IMR-90 (cell line): Measurements from ENCODE around the gene STING1.

Source experiments
- CEBPB ChIP-seq: IDR thresholded peaks from 2 replicates; pipeline ENCODE4 v1.6.1; 2012; ENCODE audit warnings: low read depth, low read length, improper control_type of control experiment
- CHD1 ChIP-seq: IDR thresholded peaks from 2 replicates; pipeline ENCODE4 v1.6.1; 2012; ENCODE audit warnings: low read depth, low read length, improper control_type of control experiment
- CTCF ChIP-seq: conservative IDR thresholded peaks from 2 replicates; pipeline ENCODE4 v1.5.1; 2012; ENCODE audit warnings: mild to moderate bottlenecking, low read depth, low read length, improper control_type of control experiment
- MAFK ChIP-seq: IDR thresholded peaks from 2 replicates; pipeline ENCODE4 v1.6.1; 2012; ENCODE audit warnings: low read depth, low read length, improper control_type of control experiment
- MAZ ChIP-seq: IDR thresholded peaks from 2 replicates; pipeline ENCODE4 v1.6.1; 2012; ENCODE audit warnings: low read depth, mild to moderate bottlenecking, low read length, improper control_type of control experiment, moderate library complexity, borderline replicate concordance
- POLR2A ChIP-seq: IDR thresholded peaks from 2 replicates; pipeline ENCODE4 v1.6.1; 2012; ENCODE audit warnings: mild to moderate bottlenecking, low read depth, low read length
- SMC3 ChIP-seq: fragments of 150-350 bp; IDR thresholded peaks from 2 replicates; pipeline ENCODE4 v1.6.1; 2016; ENCODE audit warnings: low read depth, mild to moderate bottlenecking, antibody characterized with exemption, low read length, moderate library complexity

DNA sequence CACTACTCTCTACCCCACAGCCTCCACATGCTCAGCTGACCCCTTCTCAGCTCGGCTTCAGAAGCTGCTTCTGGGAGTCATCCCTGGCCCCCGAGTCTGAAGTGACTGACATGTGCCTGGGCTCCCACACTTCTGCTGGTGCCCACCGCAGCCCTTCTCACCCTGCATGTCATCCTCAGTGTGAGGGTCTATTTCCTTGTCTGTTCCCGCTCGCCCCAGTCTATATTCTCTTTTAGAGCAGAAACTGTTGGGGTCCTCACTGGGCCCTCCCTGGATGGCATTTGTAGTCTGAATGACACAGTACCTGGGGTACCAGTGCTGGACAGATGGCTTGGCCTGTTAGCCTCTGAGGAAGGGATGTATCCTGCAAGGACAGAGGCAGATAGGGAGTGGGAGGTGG, 25.3 kb downstream of the STING1 start:
- TF ChIP-seq MAZ, result no peak
- no peak for TF ChIP-seq CTCF
- no peak for TF ChIP-seq POLR2A
- no peak for TF ChIP-seq CHD1
- no peak for TF ChIP-seq CEBPB
- TF ChIP-seq SMC3, result no peak
- no peak for TF ChIP-seq MAFK
